ENCODE results near the gene CHIT1. TPM values are rescaled to one million over a fixed set of nuclear protein-coding genes. Genes with fewer than 3 reads are reported as not detected.

Gene CHIT1
- total RNA-seq, 2 experiments from 2014 or later = 0.21 to 0.56 TPM

DNA sequence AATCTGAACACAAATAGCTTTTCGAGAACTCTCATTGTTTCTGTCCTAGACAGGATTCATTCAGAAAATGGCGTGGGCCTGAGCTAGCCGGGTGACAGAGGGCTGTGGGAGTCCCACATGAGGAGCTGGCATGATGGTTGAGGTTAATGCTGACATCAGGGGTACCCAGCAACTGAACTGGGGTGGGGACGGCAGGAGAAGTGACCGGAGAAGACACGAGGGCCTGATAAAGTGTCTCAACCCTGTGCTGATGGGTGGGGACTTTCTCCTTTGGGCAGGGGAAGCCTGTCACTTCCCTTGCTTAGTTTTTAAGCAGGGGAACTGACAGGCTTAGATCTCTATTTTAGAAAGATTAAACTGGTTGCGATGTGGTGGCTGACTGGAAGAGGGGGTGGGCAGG, 14.6 kb downstream of the CHIT1 start:
- H3K4me3 Mint-ChIP-seq = no peak overlapping the region
- H3K36me3 Mint-ChIP-seq = no peaks in the 10 kb centered on the region
- peaks cover 4% of the 10 kb centered on the region for H3K27me3 Mint-ChIP-seq
- H3K4me1 Mint-ChIP-seq = no peaks in the 10 kb centered on the region
- H3K9me3 Mint-ChIP-seq = no peaks in the 10 kb centered on the region
- no peak overlapping the region for H3K27ac Mint-ChIP-seq
- DNase-seq = no peak

DNA sequence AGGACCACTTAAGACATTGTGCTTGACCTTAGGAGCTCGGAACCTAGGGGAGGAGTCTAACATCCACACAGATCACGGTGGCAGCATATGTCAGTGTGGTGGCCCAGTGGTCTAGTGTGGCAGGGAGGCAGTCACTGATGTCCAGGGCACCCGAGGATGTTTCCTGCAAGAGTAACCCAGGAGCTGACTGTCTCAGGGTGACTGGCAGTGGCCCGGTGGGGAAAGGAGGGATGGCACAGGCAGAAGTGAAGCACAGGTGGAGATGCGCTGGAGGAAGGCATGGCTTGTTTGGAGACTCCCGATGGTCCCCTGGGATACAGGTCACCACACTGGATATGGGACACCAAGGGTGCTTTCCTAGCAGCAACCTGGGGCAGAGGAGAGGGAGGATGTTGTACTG, 16.3 kb downstream of the CHIT1 start:
- H3K4me1 Mint-ChIP-seq = no peaks in the 10 kb centered on the region
- H3K9me3 Mint-ChIP-seq = no peaks in the 10 kb centered on the region
- no peak overlapping the region for H3K4me3 Mint-ChIP-seq
- H3K36me3 Mint-ChIP-seq = no peaks in the 10 kb centered on the region
- no peak for DNase-seq
- no peak overlapping the region for H3K27ac Mint-ChIP-seq
- peaks cover 4% of the 10 kb centered on the region for H3K27me3 Mint-ChIP-seq

DNA sequence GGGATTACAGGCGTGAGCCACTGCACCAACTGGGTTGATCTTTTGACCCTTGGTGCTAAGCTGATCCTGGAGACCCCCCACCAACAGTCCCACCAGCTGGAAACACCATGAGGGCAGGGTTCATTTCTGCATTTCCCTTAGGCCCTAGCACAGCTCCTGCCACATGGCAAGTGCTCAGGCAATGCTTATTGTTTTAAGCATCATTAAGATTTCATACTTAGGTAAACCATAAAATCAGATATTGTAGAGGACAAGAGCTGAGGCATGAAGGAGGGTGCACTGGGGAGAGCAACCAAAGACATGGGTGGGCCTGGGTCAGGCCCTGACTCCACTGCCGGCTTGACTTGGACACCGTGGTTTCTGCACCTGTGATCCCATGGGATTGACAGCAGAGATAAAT, 17.7 kb downstream of the CHIT1 start:
- Mint-ChIP-seq H3K27ac (no peak overlapping the region), H3K36me3 (no peaks in the 10 kb centered on the region), H3K4me1 (no peaks in the 10 kb centered on the region), H3K9me3 (no peaks in the 10 kb centered on the region), H3K27me3 (peaks cover 4% of the 10 kb centered on the region), H3K4me3 (no peak overlapping the region)
- no peak for DNase-seq

- no peak overlapping the region for H3K27ac Mint-ChIP-seq
- no peaks in the 10 kb centered on the region for H3K27me3 Mint-ChIP-seq
- no peaks in the 10 kb centered on the region for H3K4me1 Mint-ChIP-seq
- no peaks in the 10 kb centered on the region for H3K9me3 Mint-ChIP-seq
- H3K36me3 Mint-ChIP-seq = no peaks in the 10 kb centered on the region
- H3K4me3 Mint-ChIP-seq = no peak overlapping the region
- no peak for DNase-seq
Observed at GRCh38 chr1:203210988-203211387, 18.5 kb downstream of the CHIT1 start.

DNA sequence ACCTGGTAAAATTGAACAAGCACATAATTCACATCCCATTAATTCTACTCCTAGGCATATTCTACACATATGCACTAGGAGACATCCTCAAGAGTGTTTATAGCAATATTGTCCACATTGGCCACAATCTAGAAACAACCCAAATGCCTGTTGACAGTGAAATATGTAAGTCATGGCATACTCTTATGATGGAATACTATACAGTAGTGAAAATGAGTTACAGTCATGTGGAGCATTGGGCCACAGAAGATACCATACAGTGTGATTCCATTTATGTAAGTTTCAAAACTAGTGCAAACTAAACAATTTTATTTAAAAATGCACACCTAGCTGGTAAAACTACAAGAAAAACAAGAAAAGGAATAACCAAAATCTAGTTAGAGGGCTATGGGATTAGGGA, 19.1 kb downstream of the CHIT1 start:
- no peaks in the 10 kb centered on the region for H3K9me3 Mint-ChIP-seq
- H3K27me3 Mint-ChIP-seq = no peaks in the 10 kb centered on the region
- H3K4me3 Mint-ChIP-seq = no peak overlapping the region
- no peak overlapping the region for H3K27ac Mint-ChIP-seq
- no peaks in the 10 kb centered on the region for H3K4me1 Mint-ChIP-seq
- no peaks in the 10 kb centered on the region for H3K36me3 Mint-ChIP-seq
- no peak for DNase-seq

DNA sequence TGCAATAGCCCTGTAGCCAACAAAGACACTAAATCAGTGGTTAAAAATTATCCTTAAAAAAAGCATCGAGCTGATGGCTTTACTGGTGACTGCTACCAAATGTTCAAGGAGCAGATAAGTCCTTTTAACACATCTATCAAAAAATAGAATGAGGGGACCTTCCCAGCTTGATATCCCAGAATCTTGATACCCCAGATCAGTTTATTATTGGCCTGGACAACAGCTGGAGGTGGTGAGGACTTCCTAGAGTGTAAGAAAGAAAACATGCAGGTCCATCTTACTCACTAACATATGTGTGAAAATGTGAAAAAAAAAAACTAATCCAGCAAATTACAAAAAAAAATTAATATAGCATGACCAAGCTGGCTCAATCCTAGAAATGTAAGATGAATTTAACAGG, 21.3 kb downstream of the CHIT1 start:
- no peaks in the 10 kb centered on the region for H3K4me1 Mint-ChIP-seq
- DNase-seq = no peak
- H3K4me3 Mint-ChIP-seq = no peak overlapping the region
- H3K9me3 Mint-ChIP-seq = no peaks in the 10 kb centered on the region
- no peaks in the 10 kb centered on the region for H3K27me3 Mint-ChIP-seq
- no peaks in the 10 kb centered on the region for H3K36me3 Mint-ChIP-seq
- H3K27ac Mint-ChIP-seq = no peak overlapping the region

- no peaks in the 10 kb centered on the region for H3K9me3 Mint-ChIP-seq
- H3K36me3 Mint-ChIP-seq = no peaks in the 10 kb centered on the region
- no peak for DNase-seq
- H3K27ac Mint-ChIP-seq = no peak overlapping the region
- no peak overlapping the region for H3K4me3 Mint-ChIP-seq
- no peaks in the 10 kb centered on the region for H3K27me3 Mint-ChIP-seq
- H3K4me1 Mint-ChIP-seq = no peaks in the 10 kb centered on the region
Observed at GRCh38 chr1:203207751-203208150, 21.7 kb downstream of the CHIT1 start.

DNA sequence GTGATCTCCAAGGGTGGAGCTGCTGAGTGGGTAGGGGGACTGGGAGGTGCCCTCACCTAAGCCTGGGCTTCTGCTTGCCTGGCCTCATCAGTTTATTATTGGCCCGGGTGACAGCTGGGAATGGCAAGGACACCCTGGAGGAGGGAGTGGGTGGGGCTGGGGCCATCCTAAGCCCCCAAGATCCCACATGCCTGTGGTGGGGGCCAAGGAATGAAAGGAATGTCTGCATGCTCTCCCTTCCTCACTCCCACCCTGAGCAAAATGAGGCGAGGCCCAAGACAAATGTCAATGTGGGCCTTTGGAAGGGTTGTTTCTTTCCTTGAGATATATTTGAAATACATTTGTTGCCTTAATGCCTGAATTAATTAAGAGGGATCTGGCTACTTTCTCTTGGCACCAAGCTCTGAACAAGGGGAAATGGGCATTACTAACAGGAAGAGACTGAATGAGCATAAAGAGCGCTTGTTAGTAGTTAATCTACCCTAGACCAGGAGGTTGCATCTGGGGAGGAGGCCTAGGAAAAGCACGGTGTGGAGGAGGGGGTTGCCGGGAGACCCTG, 23.3 kb downstream of the CHIT1 start:
- DNase-seq = no peak
- Mint-ChIP-seq H3K9me3 (no peaks in the 10 kb centered on the region), H3K4me3 (no peak overlapping the region), H3K27me3 (no peaks in the 10 kb centered on the region), H3K27ac (no peak overlapping the region), H3K36me3 (no peaks in the 10 kb centered on the region), H3K4me1 (no peaks in the 10 kb centered on the region)

- no peaks in the 10 kb centered on the region for H3K4me1 Mint-ChIP-seq
- no peak overlapping the region for H3K4me3 Mint-ChIP-seq
- no peaks in the 10 kb centered on the region for H3K36me3 Mint-ChIP-seq
- no peaks in the 10 kb centered on the region for H3K9me3 Mint-ChIP-seq
- no peak for DNase-seq
- H3K27me3 Mint-ChIP-seq = no peaks in the 10 kb centered on the region
- H3K27ac Mint-ChIP-seq = no peak overlapping the region
Observed at GRCh38 chr1:203204756-203205155, 24.7 kb downstream of the CHIT1 start.

DNA sequence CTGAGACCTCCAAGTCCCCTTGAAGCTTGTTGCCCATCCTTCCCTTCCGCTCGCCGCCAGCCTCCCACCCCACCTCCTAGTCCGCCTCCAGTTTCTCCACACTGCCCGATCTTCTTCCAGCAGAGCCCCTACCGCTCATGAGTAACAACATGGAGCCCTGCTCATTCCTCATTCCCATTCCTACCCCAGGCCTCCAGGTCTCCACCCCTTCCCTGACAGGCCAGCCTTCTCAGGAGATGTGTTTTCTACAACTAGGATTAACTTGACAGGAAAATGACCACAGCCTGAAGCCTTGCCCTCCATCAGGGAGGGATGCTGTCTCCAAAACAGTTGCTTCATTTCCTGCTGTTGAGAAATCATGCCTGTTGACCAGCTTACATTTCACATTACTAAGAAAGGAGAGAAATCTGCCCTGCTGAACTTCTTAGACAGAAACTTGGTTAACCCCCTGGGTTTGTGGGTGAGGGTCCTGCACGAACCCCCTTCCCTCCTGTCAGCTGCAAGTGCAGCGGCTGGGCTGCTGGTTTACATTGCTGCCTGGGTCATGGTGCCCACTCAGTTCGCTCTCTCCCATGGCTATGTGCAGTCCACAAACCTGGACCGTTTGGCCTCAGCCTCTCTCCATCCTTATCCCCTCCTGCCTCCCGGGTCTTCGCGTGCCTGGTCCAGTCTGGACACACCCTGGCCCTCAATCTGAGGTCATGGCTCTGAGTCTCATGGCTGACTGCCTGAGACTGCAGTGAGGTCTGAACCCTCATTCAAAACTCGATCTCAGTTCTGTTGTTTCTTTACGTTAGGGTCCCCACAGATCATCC, 26.8 kb downstream of the CHIT1 start:
- DNase-seq = no peak
- H3K27me3 Mint-ChIP-seq = no peaks in the 10 kb centered on the region

DNA sequence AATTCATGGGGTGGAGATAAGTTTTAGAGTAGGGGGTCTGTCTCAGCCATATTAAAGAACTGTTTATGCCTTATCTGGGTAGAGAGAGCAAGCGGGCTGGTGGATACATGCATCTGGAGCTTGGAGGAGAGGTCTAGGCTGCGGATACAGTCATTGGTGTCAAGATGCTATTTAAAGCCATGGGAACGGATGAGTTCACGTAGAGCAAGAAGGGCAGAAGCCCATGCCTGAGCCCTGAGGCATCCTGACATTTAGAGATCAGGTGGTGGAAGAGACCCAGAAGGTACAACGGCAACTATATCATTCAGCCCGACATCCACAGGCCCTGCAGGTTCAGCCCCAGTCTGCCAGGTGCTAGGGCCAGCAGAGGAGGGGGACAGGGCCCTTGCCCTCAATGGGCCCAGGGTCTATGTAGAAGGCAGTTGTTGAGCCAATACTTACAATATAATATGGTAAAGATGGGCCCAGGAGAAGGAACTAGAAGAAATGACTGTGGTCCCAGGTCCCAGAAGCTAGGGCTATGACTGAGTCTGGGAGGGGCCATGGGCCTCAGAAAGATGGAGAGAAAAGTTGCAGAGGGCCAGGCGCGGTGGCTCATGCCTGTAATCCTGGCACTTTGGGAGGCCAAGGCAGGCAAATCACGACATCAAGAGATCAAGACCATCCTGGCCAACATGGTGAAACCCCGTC, 27.8 kb downstream of the CHIT1 start:
- Mint-ChIP-seq H3K36me3 (no peaks in the 10 kb centered on the region), H3K4me3 (no peak overlapping the region), H3K4me1 (peaks cover 4% of the 10 kb centered on the region), H3K27ac (no peak overlapping the region), H3K27me3 (no peaks in the 10 kb centered on the region), H3K9me3 (no peaks in the 10 kb centered on the region)
- DNase-seq = no peak

More for the DNA sequence above, 26.8 kb downstream of the CHIT1 start:
- no peak overlapping the region for H3K4me3 Mint-ChIP-seq
- peaks cover 3% of the 10 kb centered on the region for H3K4me1 Mint-ChIP-seq
- H3K36me3 Mint-ChIP-seq = no peaks in the 10 kb centered on the region
- no peak overlapping the region for H3K27ac Mint-ChIP-seq
- no peaks in the 10 kb centered on the region for H3K9me3 Mint-ChIP-seq

DNA sequence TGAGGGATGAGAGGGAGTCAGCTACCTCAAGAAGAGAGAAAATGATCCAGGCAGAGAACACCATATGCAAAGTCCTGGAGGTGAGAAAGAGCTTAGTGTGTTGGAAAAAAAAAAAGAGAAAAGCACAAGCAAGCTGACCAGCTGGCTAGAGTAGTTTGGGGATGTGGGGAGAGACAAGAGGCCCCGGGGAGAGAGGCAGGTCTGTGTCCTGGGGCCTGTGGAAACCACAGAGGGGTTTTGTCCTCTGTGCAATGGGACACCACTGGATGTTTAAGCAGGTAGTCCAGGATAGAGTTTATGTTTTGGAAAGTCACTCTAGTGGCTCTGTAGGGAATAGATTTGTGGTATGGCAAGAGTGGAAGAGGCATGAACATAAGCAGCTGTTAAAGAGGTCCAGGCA, 28.6 kb downstream of the CHIT1 start:
- DNase-seq = no peak
- Mint-ChIP-seq H3K9me3 (no peaks in the 10 kb centered on the region), H3K36me3 (no peaks in the 10 kb centered on the region), H3K27me3 (no peaks in the 10 kb centered on the region), H3K27ac (no peak overlapping the region), H3K4me1 (peaks cover 4% of the 10 kb centered on the region), H3K4me3 (no peak overlapping the region)

DNA sequence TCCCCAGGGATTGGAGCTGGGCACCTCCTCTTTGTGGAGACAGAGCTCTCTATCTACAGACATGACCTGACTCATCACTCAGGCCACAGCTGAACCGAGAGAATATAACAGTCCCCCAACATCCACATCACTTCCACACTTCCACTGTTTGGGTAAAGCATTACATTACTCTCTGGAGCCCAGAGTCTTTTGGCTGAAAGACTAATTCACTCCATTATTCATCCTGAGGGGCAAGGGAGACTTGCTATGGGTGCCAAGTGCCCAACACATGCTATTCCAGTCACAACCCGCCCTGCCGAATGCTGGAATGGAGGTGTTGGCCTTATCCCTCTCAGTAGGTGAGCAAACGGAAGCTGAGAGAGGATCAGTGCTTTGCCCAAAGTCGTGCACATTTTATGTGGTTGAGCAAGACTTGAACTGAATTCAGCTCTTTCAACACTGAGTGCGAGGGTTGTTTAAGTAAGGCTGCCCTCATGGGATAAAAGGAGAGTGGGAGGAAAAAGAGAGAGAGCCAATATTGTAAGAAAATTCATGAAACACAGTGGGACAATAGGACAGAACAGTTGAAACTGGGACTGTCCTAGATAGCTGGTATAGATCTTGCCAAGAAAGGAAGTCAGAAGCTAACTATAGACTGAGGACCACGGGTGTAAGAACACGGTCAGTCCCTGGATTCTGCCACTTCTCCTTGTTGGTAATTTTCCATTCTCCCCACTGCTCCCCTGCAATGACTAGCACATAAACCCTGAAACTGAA, 29.5 kb downstream of the CHIT1 start:
- Mint-ChIP-seq H3K4me3 (no peak overlapping the region), H3K36me3 (no peaks in the 10 kb centered on the region), H3K27ac (no peak overlapping the region), H3K4me1 (peaks cover 4% of the 10 kb centered on the region), H3K9me3 (no peaks in the 10 kb centered on the region), H3K27me3 (no peaks in the 10 kb centered on the region)
- DNase-seq = no peak

- Mint-ChIP-seq H3K36me3 (no peaks in the 10 kb centered on the region), H3K27ac (no peak overlapping the region), H3K9me3 (no peaks in the 10 kb centered on the region), H3K4me1 (peaks cover 4% of the 10 kb centered on the region), H3K4me3 (no peak overlapping the region), H3K27me3 (no peaks in the 10 kb centered on the region)
- DNase-seq = no peak
Observed at GRCh38 chr1:203199481-203199815, 30.0 kb downstream of the CHIT1 start.

- DNase-seq = no peak
- no peak overlapping the region for H3K4me3 Mint-ChIP-seq
- no peaks in the 10 kb centered on the region for H3K9me3 Mint-ChIP-seq
- H3K36me3 Mint-ChIP-seq = no peaks in the 10 kb centered on the region
- peaks cover 4% of the 10 kb centered on the region for H3K4me1 Mint-ChIP-seq
- no peak overlapping the region for H3K27ac Mint-ChIP-seq
- no peaks in the 10 kb centered on the region for H3K27me3 Mint-ChIP-seq
Observed at GRCh38 chr1:203199002-203199401, 30.5 kb downstream of the CHIT1 start.
